HepG2 (cell line): ENCODE data around the gene HMHB1. TPM values are rescaled to one million over a fixed set of nuclear protein-coding genes. Genes with fewer than 3 reads are reported as not detected.

ENCODE experiments used
- ATAC-seq: fragments of 200-7000 bp; cut with Tn5 transposase; 3 replicates; pipeline ENCODE4 v1.9.1; 2020; ENCODE audit warnings: mild to moderate bottlenecking, moderate library complexity
- BruUV-seq: library from RNA; stranded (reverse); fragments of 400-500 nt; replicated peaks from 2 replicates; lab custom pipeline; 2021; lab: Mats Ljungman, UMichigan
- CTCF ChIA-PET: fragments of 300-600 bp; formaldehyde crosslinking; extraction: SDS; loops from one replicate; lab custom pipeline; 2021; ENCODE audit warnings: low total read pairs, inconsistent platforms, low intra/inter-chr PET ratio; lab: Yijun Ruan, JAX
- POLR2A ChIA-PET: fragments of 350-600 bp; sonication (Branson Sonifier 250); formaldehyde crosslinking; loops from one replicate; lab custom pipeline; 2020; ENCODE audit warnings: antibody characterized with exemption, inconsistent platforms; lab: Yijun Ruan, JAX
- DNase-seq: peaks from one replicate; pipeline ENCODE4 v3.0.0-alpha.2; 2015; ENCODE audit warnings: low spot score
- FAIRE-seq: peaks from 3 replicates; lab custom pipeline; 2011; peaks lifted over from hg19 to GRCh38; lab: Jason Lieb, UNC
- H2AFZ ChIP-seq: one replicate; pipeline ENCODE4 v1.6.1; 2011; ENCODE audit warnings: low read length, inconsistent platforms
- H3K27ac ChIP-seq: fragments of 300-600 bp; 3 replicates; pipeline ENCODE4 v1.8.0; 2011; ENCODE audit warnings: mixed run types, mild to moderate bottlenecking, mixed read lengths, low read length, inconsistent platforms; ENCODE audit not compliant: insufficient read depth; ENCODE audit errors: extremely low read length
- H3K27me3 ChIP-seq, 2 experiments: fragments of 200-600 bp in 1 of 2; 2 replicates in 1 of 2; 3 replicates in 1 of 2; pipeline versions ENCODE4 v1.6.0 to v1.8.0; 2011; ENCODE audit warnings: low read length in 2 of 2, mild to moderate bottlenecking in 2 of 2, moderate library complexity in 2 of 2, inconsistent platforms in 1 of 2; ENCODE audit not compliant: insufficient read depth in 2 of 2, control insufficient read depth in 1 of 2
- H3K36me3 ChIP-seq, 2 experiments: fragments of 200-600 bp in 1 of 2; replicated peaks in 1 of 2; 2 replicates in 1 of 2; 3 replicates in 1 of 2; pipeline versions ENCODE4 v1.5.1 to v1.8.0; 2011; ENCODE audit warnings: low read length in 2 of 2, inconsistent platforms in 1 of 2; ENCODE audit not compliant: insufficient read depth in 2 of 2, control insufficient read depth in 1 of 2
- H3K4me1 ChIP-seq: 2 replicates; pipeline ENCODE4 v1.5.1; 2012; ENCODE audit warnings: low read length, inconsistent platforms; ENCODE audit not compliant: insufficient read depth
- H3K4me2 ChIP-seq: 2 replicates; pipeline ENCODE4 v1.6.0; 2011; ENCODE audit warnings: low read depth, low read length, inconsistent platforms
- H3K4me3 ChIP-seq, 3 experiments: fragments of 200-600 bp in 1 of 3; sonication (generic), shearing (Covaris generic) in 1 of 3; replicated peaks in 1 of 3; 2 replicates each; pipeline ENCODE4 v1.5.1; 2011 to 2016; ENCODE audit warnings: low read length in 3 of 3, inconsistent platforms in 2 of 3, low read depth in 2 of 3, mild to moderate bottlenecking in 2 of 3, control low read depth in 1 of 3, mixed read lengths in 1 of 3; ENCODE audit not compliant: insufficient read depth in 1 of 3
- H3K79me2 ChIP-seq: one replicate; pipeline ENCODE4 v1.6.1; 2011; ENCODE audit warnings: low read length, inconsistent platforms; ENCODE audit not compliant: insufficient read depth
- H3K9ac ChIP-seq: 2 replicates; pipeline ENCODE4 v1.6.0; 2011; ENCODE audit warnings: mild to moderate bottlenecking, low read depth, low read length, inconsistent platforms; ENCODE audit not compliant: insufficient read depth
- H3K9me3 ChIP-seq: 2 replicates; pipeline ENCODE4 v1.5.1; 2012; ENCODE audit warnings: mild to moderate bottlenecking, low read length
- H4K20me1 ChIP-seq: 2 replicates; pipeline ENCODE4 v1.6.0; 2011; ENCODE audit warnings: inconsistent platforms, mild to moderate bottlenecking, low read length, moderate library complexity; ENCODE audit not compliant: insufficient read depth
- EP300 ChIP-seq, 3 experiments: sonication (generic) in 1 of 3; formaldehyde crosslinking in 1 of 3; IDR thresholded peaks; 2 replicates each; pipeline versions ENCODE4 v1.5.1 to v1.6.1; 2011 to 2020; ENCODE audit warnings: low read depth in 2 of 3, low read length in 2 of 3, borderline replicate concordance in 1 of 3, improper control_type of control experiment in 1 of 3, mild to moderate bottlenecking in 1 of 3, missing genetic modification reagents in 1 of 3, moderate library complexity in 1 of 3
- IRX3 ChIP-seq: sonication (generic); formaldehyde crosslinking; IDR thresholded peaks from 2 replicates; pipeline ENCODE4 v1.8.1; 2023; ENCODE audit warnings: mild to moderate bottlenecking, low read depth, missing genetic modification reagents, borderline replicate concordance
- PRMT3 ChIP-seq: sonication (generic); formaldehyde crosslinking; IDR thresholded peaks from 2 replicates; pipeline ENCODE4 v1.8.1; 2022; ENCODE audit warnings: low read depth, mild to moderate bottlenecking, moderate library complexity, missing genetic modification reagents, borderline replicate concordance
- ZNF564 ChIP-seq: sonication (generic); formaldehyde crosslinking; IDR thresholded peaks from 2 replicates; pipeline ENCODE4 v1.8.1; 2023; ENCODE audit warnings: mild to moderate bottlenecking, missing genetic modification reagents
- WGBS: methylation state at CpG from one replicate; pipeline ENCODE4 v1.1.6; 2017; ENCODE audit warnings: low lambda C conversion rate; 5-methylcytosine and 5-hydroxymethylcytosine counted together
- in situ Hi-C: cut with HindIII; loops from 2 replicates; pipeline ENCODE4 v1.10.0; 2017; ENCODE audit warnings: low pct_unique_long_range_greater_than_20kb; ENCODE audit not compliant: extremely low pct_ligation_motif_present
- intact Hi-C: fragments of 100-400 bp; cut with micrococcal nuclease; formaldehyde crosslinking; loops from one replicate; pipeline ENCODE4 v1.10.0; 2022; ENCODE audit not compliant: unreplicated experiment
- polyA plus RNA-seq, 8 experiments: library from polyadenylated mRNA; depleted of rRNA in 3 of 8; stranded (reverse) in 7 of 8; unstranded in 1 of 8; fragments of >200 nt; fragmentation: Illumina TruSeq in 4 of 8; extraction: Trizol in 4 of 8; gene quantifications; 2 replicates each; pipeline versions ENCODE4 v1.2.1 to v1.2.3, GENCODE V29; 2011 to 2016; ENCODE audit warnings: low read depth in 4 of 8, missing spikeins in 1 of 8, mixed read lengths in 1 of 8; ENCODE audit not compliant: insufficient read depth in 1 of 8
- total RNA-seq, 5 experiments: library from RNA; depleted of rRNA; stranded (reverse); fragments of >200 nt; fragmentation: Illumina TruSeq; extraction: Trizol; gene quantifications; 2 replicates each; pipeline ENCODE4 v1.2.3, GENCODE V29; 2016; ENCODE audit warnings: low read depth in 1 of 5
- TF ChIP-seq, protein P1 (sequence below): sonication (generic); formaldehyde crosslinking; IDR thresholded peaks from 2 replicates; pipeline ENCODE4 v1.4.0; 2020; ENCODE audit warnings: missing genetic modification reagents

Gene HMHB1
- total and polyA plus RNA-seq, 2 of the 13 experiments (the other 11 are each of a cell fraction or from before 2014, with no cell fraction given) = not detected

DNA sequence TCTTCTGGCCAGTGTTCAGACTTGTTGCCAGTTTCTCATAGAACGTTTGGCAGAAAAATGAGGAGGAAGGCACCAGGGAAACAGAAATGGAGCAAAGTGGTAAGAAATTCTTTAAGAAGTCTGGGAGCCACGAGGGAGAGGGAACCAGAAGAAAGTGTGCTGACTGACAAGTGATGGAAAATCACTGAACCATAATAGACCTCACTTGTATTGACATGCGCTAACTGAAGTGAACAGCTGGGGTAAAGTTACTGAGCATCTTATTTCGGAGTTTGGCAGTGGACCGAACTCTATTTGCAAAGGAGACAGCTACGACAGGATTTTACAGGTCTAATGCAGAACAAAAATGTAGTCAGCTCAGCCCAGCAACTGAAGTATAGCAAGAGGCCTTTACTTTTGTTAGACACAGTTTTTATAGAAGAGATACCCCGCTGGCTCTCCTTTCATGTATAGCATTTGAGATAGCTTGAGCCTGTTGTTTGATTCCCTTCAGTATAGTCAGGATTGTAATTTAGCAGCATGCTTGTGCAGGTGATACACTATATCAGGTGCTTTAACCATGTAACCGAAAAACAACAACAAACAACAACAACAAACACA is 53.6 kb downstream of the HMHB1 start:
- ATAC-seq (no peak), FAIRE-seq (no peak)
- CTCF ChIA-PET = no interaction called here
- H3K79me2 ChIP-seq = no peaks in the 10 kb centered on the region
- H3K4me1 ChIP-seq = peaks cover 5% of the 10 kb centered on the region; the same call in 1 of the 2 replicates
- no TSS peak for BruUV-seq
- no peaks in the 10 kb centered on the region for H3K27me3 ChIP-seq
- TF ChIP-seq IRX3 (no peak), PRMT3 (CRISPR knock-in tag) (no peak), ZNF564 (CRISPR knock-in tag) (no peak), EP300 (IDR thresholded peaks at IDR 0.05; ENCODE audit: low read depth in 2 of 2, low read length in 2 of 2) (no peak), EP300 (CRISPR knock-in tag; IDR thresholded peaks at IDR 0.05; ENCODE audit: borderline replicate concordance) (no peak)
- TF ChIP-seq, protein P1, sequence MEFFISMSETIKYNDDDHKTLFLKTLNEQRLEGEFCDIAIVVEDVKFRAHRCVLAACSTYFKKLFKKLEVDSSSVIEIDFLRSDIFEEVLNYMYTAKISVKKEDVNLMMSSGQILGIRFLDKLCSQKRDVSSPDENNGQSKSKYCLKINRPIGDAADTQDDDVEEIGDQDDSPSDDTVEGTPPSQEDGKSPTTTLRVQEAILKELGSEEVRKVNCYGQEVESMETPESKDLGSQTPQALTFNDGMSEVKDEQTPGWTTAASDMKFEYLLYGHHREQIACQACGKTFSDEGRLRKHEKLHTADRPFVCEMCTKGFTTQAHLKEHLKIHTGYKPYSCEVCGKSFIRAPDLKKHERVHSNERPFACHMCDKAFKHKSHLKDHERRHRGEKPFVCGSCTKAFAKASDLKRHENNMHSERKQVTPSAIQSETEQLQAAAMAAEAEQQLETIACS = no peak
- TF ChIP-seq, all 625 proteins: peak for 0
- Histone ChIP-seq H3K36me3 (no peaks in the 10 kb centered on the region), H3K4me2 (no peak overlapping the region), H2AFZ (no peak overlapping the region), H3K9ac (no peak overlapping the region), H3K9me3 (no peaks in the 10 kb centered on the region), H3K4me3 (no peak overlapping the region), H3K27ac (no peak overlapping the region), H4K20me1 (no peaks in the 10 kb centered on the region)
- intact Hi-C loops = no loop called here
- in situ Hi-C loops = no loop called here
- POLR2A ChIA-PET = no interaction called here
- WGBS = 47% methylated on average over 8 of the region's 8 CpGs
- no peak for DNase-seq
